Measurements from ENCODE around the gene CELSR3.

- TF ChIP-seq CTCF (conservative IDR thresholded peaks at IDR 0.05; ENCODE audit: low read depth, low read length) (no peak; the same call in 1 of the 2 replicates), USF2 (IDR thresholded peaks at IDR 0.05; ENCODE audit: low read depth, low read length) (no peak), SMC3 (IDR thresholded peaks at IDR 0.05; ENCODE audit: low read depth, low read length) (no peak), CHD1 (IDR thresholded peaks at IDR 0.05; ENCODE audit: low read depth, low read length) (no peak), POLR2A (IDR thresholded peaks at IDR 0.05; ENCODE audit: low read depth, low read length) (no peak), RAD21 (IDR thresholded peaks at IDR 0.05; ENCODE audit: low read length) (no peak; the same call in 1 of the 2 replicates), MAFK (IDR thresholded peaks at IDR 0.05; ENCODE audit: low read depth, low read length) (no peak), RCOR1 (IDR thresholded peaks at IDR 0.05; ENCODE audit: insufficient replicate concordance, low read length) (peak; percentile 49), FOS (IDR thresholded peaks at IDR 0.05; ENCODE audit: low read depth, low read length) (peak; percentile 65), CEBPB (IDR thresholded peaks at IDR 0.05; ENCODE audit: low read depth, low read length) (no peak; the same call in 1 of the 2 replicates), RFX5 (IDR thresholded peaks at IDR 0.05; ENCODE audit: low read depth, low read length) (no peak), ELK1 (IDR thresholded peaks at IDR 0.05; ENCODE audit: borderline replicate concordance, low read depth, low read length) (no peak), MXI1 (IDR thresholded peaks at IDR 0.05; ENCODE audit: borderline replicate concordance, low read depth, low read length) (peak; percentile 10; the same call in 1 of the 2 replicates)
Observed at GRCh38 chr3:48598323-48599076, 64.2 kb downstream of the CELSR3 start.
